Activated CD8-positive, alpha-beta memory T cell treated with anti-CD3 and anti-CD28 coated beads, Interleukin-2, amount 50 U/mL, for 4 hours (primary cell): ENCODE results near the gene LRRC74A.

Source experiments
- DNase-seq: peaks from one replicate; pipeline ENCODE4 v3.0.0-alpha.2; 2020

LRRC74A gene

DNA sequence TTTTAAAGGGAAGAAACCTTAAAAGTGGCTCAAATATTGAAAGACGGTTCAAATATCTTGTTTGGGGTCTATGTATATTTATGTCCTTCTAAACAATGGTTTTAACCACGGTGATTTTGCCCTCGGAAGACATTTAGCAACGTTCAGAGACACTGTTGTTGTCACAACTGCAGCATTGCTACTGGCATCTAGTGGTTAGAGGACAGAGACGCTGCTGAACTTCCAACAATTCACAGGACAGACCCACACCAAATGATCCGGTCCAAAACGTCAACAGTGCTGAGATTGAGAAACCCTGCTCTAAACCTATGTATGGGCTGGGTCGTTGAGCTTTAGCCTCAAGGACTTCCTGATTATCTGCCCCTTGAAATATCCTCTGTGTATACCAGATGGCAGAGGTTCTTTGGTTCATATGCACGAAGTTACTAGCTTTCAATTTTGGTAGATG is 15.2 kb upstream of the LRRC74A start:
- no peak for DNase-seq

DNA sequence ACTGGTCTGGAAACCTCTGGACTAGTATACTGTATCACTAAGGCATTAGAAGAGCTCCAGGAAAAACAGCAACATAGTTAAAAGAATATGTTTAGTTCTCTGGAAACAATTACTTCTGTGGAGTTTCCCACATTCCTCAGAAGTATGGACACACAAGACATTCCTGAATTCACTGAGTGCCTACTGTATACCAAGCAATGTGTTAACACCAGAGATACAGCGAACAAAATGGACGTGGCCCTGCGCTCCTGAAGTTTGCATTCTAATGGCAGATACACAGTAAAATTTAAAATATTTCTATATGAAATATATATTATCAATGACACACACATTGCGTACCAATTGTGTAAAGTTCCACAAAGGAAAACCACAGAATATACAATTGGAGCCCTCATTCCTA is 14.6 kb upstream of the LRRC74A start:
- DNase-seq, result no peak

DNA sequence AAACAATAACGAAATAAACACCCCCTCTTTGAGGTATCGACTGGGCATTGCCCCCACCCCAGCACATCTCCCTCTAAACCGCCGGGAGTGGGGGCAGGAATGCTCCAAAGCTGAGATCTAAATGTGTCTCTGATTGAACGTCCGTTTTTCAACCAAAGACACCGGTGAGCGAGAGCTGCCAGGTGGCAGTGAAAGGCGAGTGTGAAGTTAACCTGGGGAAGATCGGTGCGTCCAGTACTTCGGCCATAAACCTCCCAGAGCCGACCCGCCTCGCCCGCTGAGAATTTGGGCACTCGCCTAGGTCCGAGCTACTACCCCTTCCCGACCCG is 14.2 kb upstream of the LRRC74A start:
- DNase-seq, result no peak

DNA sequence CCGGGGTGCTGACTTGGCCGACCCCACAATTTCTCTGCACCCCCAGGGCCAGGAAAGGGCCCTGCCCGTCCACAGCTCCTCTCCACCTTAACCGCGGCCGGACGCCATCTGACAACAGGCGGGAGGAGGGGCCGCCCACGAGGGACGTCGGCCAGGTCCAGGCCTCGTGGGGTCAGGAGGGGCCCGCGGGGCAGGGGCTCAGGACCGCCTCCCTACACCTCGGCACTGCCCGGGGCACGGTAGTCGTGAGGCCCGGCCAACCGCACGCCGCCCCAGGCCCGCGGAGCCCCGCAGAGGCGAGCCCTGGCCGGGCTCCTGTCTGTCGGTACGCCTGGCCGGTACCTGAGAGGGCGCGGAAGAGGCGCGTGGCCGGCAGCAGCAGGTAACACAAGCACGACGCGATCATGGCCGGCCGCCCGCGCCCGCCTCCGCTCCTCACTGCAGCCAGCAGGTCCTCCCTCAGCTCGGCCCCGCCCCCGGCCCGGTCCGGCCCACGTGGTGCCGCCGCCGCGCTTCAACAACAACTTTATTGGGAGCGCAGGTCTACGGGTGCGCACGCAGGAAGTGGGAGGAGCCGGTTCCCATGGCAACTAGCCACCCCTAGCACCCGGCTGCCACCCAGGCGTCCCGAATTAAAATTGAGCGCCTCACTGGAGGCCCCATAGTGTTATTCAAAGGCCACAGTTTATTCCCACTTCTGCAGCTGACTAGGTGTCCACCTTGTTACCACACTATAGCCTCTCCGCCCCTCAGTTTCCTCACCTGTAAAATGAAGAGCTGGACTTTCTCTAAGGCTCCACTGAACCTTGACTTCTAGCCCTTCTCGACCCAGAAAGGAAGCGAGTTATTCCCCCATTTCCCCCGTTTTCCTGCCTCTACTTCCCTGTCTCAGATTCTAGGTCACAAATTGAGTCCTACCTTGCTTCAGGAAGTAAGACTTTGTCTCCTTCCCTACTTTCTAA is 13.5 kb upstream of the LRRC74A start, which contains the start of gene ANGEL1:
TSS of gene ANGEL1 (minus strand) at position 461 of the 962 bp plus-strand sequence. CDS start at position 406, 55 bp downstream.
- DNase-seq, result peak; percentile 98

DNA sequence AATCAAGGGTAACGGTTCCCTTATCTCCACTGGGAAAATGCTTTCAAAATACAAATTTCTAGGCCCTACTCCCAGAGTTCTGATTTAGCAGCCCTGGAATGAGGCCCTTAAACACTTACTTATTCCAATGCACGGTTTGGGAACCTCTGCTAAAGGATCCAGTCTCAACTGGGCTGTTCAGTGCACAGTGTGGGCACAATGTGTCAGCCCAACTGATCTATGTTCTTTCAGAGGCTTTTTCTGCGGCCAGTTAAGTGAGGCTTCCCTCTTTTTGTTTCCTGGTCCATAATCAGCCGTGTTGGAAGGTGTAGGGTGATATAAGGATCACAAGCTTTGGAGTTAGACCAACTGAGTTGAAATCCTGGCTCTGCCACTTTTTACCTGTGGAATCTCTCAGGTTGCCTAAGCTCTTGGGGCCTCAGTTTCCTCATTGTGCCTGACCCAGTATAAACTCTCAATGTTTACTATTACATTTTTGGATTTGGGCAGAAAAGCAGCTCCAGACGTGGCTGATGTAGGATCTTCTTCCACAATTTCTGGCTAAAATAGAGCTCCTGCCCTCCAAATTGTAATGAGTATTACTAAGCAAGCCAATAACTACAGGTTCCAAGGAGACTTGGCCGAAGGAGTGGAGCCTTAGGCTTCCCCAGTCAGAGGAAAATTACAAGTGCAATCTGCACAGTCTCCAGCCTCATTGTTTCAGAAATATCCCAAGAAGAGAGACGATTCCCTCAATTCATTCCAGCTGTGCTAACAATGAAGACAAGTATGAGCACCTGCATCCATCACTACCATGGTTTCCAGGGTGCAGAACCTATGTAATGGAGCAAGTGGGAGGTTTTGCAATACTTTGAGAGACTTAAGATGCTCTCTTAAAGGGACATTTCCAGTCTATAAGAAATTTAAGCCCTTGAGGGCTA is 11.2 kb upstream of the LRRC74A start:
- no peak for DNase-seq

DNA sequence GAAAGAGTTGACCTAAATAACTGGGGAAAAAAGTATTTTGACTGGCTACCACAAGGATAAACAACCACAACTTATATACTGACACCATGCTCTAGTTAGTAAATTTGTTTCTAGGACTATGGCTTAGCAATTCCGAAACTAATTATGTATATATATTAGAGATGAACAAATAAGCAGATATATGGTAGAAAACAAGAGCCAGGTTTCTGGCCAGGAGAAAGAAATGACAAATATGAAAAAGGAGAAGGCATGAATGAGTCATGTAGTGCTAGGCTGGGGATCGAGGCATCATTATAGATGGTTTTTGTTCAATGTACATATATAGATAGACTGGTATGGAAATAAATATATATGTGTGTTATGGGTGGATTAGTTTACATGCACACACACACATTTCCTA is 5.5 kb upstream of the LRRC74A start:
- DNase-seq, result no peak

GRCh38 chr14:76827696-76828296 is 1.6 kb downstream of the LRRC74A start:
- no peak for DNase-seq

DNA sequence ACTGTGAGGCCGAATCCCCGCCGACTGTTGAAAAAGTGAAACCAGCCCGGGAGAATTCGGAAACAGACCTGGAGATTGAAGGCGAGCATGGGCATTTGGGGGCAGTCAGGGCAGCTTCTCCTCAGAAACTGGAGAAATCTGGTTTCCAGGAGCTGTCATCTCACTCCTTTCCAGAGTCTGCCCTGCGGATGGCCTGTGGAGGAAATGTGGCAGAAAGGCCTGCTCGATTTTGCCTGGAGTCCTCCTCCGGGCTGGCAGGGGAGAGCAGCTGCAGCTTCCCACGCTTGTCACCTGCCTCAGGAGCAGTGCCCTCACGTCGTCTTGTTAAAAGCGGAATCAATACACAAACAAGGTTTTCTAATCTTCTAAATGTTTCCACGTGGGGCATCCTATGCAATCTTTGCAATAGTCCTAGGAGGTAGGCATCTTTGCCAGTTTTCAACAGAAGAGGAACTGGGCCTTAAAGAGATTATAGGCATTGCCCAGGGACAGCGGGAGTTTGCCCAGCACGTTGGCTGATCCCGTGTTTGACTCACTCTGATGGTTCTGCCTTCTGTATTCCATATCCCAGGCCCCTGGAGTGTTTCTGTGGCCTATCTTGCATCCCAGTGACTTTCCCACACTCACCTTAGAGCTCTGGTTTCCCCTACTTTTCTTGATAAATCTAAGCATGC is 2.3 kb downstream of the LRRC74A start:
- DNase-seq, result no peak

DNA sequence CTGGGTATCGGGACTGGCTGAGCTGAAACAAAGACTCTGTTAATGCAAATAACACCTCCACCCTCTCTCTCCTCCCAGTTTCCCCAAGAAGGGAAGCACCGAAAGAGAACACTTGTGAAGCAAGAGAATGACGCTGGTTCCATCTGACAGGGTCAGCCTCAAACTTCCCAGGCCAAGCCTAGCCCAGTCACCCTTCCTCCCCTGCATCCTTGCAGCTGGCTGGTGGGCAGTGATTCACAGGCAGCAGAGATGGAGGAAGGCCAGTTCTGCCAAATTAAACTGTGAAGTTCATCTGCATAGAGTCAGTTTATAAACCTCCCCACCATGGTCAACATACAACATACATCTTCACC is 2.8 kb downstream of the LRRC74A start:
- DNase-seq, result no peak

- no peak for DNase-seq
Observed at GRCh38 chr14:76829650-76830421, 3.6 kb downstream of the LRRC74A start.

- DNase-seq, result no peak
Observed at GRCh38 chr14:76830556-76830955, 4.3 kb downstream of the LRRC74A start.

GRCh38 chr14:76832503-76832988 is 6.3 kb downstream of the LRRC74A start:
- no peak for DNase-seq

DNA sequence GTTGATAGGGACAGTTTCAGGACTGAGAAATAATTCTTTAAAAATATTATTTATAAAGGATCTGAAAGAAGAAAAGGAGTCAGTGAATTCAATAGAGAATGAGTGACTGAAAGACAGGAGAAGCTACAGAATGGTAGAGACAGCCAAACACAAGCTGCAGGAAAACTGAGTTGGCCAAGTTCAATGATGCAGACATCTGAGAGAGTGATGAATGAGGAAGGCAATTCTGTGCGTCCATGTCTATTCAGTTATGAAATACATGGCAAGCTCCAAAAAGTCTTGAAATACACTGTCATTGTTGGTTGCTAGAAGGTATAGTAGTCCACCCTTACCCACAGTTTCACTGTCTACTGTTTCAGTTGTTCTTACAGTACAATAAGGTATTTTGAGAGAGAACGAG is 6.8 kb downstream of the LRRC74A start:
- no peak for DNase-seq

GRCh38 chr14:76834241-76834661 is 8.0 kb downstream of the LRRC74A start:
- no peak for DNase-seq

- no peak for DNase-seq
Observed at GRCh38 chr14:76836029-76836630, 9.9 kb downstream of the LRRC74A start.

DNA sequence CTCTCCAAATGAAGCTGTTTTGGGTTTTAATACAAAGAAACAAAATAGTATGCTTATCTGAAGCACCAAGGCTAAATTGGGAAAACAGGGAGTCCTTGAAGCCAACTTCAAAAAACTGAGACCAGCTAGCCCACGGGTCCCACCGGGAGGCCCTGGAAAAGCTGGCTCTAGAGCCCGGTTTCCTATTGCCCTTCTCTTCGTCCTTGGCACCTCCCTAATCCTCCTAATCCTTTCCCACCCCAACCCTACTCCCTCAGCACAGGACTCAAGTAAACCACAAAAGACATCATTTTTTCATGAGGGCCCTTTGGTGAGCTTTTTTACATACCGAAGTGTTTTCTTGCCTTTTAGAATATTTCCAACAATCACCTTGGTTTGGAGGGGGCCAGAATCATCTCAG is 11.3 kb downstream of the LRRC74A start:
- DNase-seq, result no peak

- DNase-seq, result no peak
Observed at GRCh38 chr14:76842414-76842813, 16.2 kb downstream of the LRRC74A start.

DNA sequence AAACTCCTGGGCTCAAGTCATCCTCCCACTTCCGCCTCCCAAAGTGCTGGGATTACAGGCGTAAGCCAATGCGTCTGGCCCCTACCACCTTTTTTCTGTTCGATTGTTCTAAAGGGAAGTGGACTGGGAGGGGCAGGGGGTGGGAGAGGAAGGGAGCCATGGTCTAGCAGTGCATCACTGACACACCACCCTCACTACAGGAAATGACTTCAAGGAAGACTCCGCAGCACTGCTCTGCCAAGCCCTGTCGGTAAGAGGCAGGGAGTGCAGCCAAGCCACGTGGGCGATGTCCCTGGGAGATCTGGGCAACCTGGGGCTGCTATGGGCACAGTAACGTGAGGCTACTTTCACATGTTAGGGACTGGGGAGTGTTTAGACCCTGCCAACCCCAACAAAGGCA is 18.0 kb downstream of the LRRC74A start:
- DNase-seq, result peak; percentile 50

- DNase-seq, result no peak
Observed at GRCh38 chr14:76846331-76847047, 20.3 kb downstream of the LRRC74A start.

DNA sequence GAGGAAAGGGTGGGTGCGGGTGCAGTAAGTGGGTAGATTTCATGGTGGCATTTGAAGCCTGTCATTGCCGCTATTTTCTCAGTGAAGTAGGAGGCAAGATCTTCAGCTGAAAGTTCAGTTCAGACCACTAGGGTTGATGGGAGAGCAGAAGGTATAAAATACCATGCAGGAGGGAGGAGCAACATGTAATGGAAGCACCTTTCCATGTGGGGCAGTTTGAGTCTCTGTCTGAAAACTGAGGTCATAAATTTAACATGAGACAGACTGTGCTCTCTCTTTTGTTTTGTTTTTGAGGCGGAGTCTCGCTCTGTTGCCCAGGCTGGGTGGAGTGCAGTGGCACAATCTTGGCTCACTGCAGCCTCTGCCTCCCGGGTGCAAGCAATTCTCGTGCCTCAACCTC is 22.7 kb downstream of the LRRC74A start:
- DNase-seq, result no peak

DNA sequence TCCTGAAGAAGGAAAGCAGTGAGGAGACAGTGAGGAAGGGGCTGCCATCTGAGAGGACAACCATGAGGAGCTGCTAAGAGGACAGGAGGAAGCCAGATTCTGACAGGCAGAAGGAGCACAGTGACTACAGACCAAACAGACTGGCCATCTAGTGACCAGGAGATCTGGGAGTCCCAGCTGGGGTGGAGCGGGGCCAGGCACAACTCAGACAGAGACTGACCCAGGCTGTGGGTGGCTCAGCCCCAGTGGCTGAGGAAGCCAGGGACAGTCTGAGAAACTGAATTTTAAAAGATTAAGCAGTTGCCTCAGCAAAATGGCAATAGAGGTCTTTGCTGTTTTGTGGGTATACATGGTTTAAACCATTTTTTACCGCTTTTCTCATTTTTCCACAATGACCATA is 28.9 kb downstream of the LRRC74A start:
- DNase-seq, result no peak
